Measurements from ENCODE around the gene ZSWIM8.

Gene ZSWIM8

GRCh38 chr10:73796766-73797165, 11.4 kb downstream of the ZSWIM8 start:
- Histone ChIP-seq H3K4me1 (no peaks in the 10 kb centered on the region), H3K36me3 (peaks cover 89 to 100% (median 98%) of the 10 kb centered on the region in 3 donors), H3K9me3 (no peaks in the 10 kb centered on the region), H3K27ac (no peak overlapping the region), H3K27me3 (no peaks in the 10 kb centered on the region), H3K4me3 (no peak overlapping the region)
- intact Hi-C loops (cut with DNase I; ENCODE audit: low total_unique reads) = no loop called here
- no peak for DNase-seq
- TF ChIP-seq CTCF (IDR thresholded peaks at IDR 0.05) = no peak

- H3K9me3 ChIP-seq = no peaks in the 10 kb centered on the region
- H3K27me3 ChIP-seq = no peaks in the 10 kb centered on the region
- no peaks in the 10 kb centered on the region for H3K4me1 ChIP-seq
- H3K36me3 ChIP-seq = peaks cover 89 to 100% (median 98%) of the 10 kb centered on the region in 3 donors
- TF ChIP-seq CTCF (IDR thresholded peaks at IDR 0.05) = no peak
- H3K4me3 ChIP-seq = no peak overlapping the region
- no peak overlapping the region for H3K27ac ChIP-seq
- intact Hi-C loops (cut with DNase I; ENCODE audit: low total_unique reads) = no loop called here
- DNase-seq = no peak
These were observed 12.1 kb downstream of the ZSWIM8 start for GRCh38 chr10:73797324-73798025.

GRCh38 chr10:73798087-73798486, 12.7 kb downstream of the ZSWIM8 start:
- Histone ChIP-seq H3K27ac (no peak overlapping the region), H3K36me3 (peaks cover 91 to 100% (median 98%) of the 10 kb centered on the region in 3 donors), H3K27me3 (no peaks in the 10 kb centered on the region), H3K4me1 (no peaks in the 10 kb centered on the region), H3K4me3 (no peak overlapping the region), H3K9me3 (no peaks in the 10 kb centered on the region)
- no peak for TF ChIP-seq CTCF (IDR thresholded peaks at IDR 0.05)
- intact Hi-C loops (cut with DNase I; ENCODE audit: low total_unique reads) = no loop called here
- no peak for DNase-seq

GRCh38 chr10:73798927-73799560, 13.6 kb downstream of the ZSWIM8 start:
- H3K4me3 ChIP-seq = no peak overlapping the region
- H3K36me3 ChIP-seq = peaks cover 88 to 100% (median 98%) of the 10 kb centered on the region in 3 donors
- H3K9me3 ChIP-seq = no peaks in the 10 kb centered on the region
- intact Hi-C loops (cut with DNase I; ENCODE audit: low total_unique reads) = no loop called here
- TF ChIP-seq CTCF (IDR thresholded peaks at IDR 0.05) = no peak
- no peaks in the 10 kb centered on the region for H3K27me3 ChIP-seq
- no peak overlapping the region for H3K27ac ChIP-seq
- DNase-seq = no peak
- H3K4me1 ChIP-seq = no peaks in the 10 kb centered on the region

- Histone ChIP-seq H3K36me3 (peaks cover 88 to 100% (median 96%) of the 10 kb centered on the region in 3 donors), H3K4me3 (no peak overlapping the region), H3K27ac (no peak overlapping the region), H3K4me1 (no peaks in the 10 kb centered on the region), H3K9me3 (no peaks in the 10 kb centered on the region), H3K27me3 (no peaks in the 10 kb centered on the region)
- DNase-seq = no peak
- intact Hi-C loops (cut with DNase I; ENCODE audit: low total_unique reads) = no loop called here
- TF ChIP-seq CTCF (IDR thresholded peaks at IDR 0.05) = no peak
These were observed 14.6 kb downstream of the ZSWIM8 start for GRCh38 chr10:73799899-73800559.

All from tibial artery (tissue), 4 donors.